Measurements from ENCODE around the gene GRM7.

GRCh38 chr3:7306901-7307300, 446.0 kb downstream of the GRM7 start:
- no peak for TF ChIP-seq CTCF (conservative IDR thresholded peaks at IDR 0.05 in 1 of 2, IDR thresholded peaks at IDR 0.05 in 1 of 2; ENCODE audit: low read depth in 1 of 2, low read length in 2 of 2)
- TF ChIP-seq EZH2 (IDR thresholded peaks at IDR 0.05; ENCODE audit: low read length, missing control alignments) = no peak
